Memory B cell (primary cell): ENCODE data around the gene PCNT.

Experiments used
- ATAC-seq: fragments of 150-1000 bp; cut with Tn5 transposase; 2 replicates; pipeline ENCODE4 v1.10.0; 2021; ENCODE audit warnings: low read depth, mild to moderate bottlenecking, moderate library complexity
- DNase-seq, 2 donors: peaks; one replicate each; pipeline ENCODE4 v3.0.0; 2022; ENCODE audit warnings: low spot score in 2 of 2
- H3K27ac Mint-ChIP-seq: one replicate; pipeline ENCODE4 v1.8.0; 2022; ENCODE audit warnings: mild to moderate bottlenecking, moderate library complexity, mixed read lengths
- H3K27me3 Mint-ChIP-seq: one replicate; pipeline ENCODE4 v1.8.0; 2022; ENCODE audit warnings: mixed read lengths
- H3K36me3 Mint-ChIP-seq: one replicate; pipeline ENCODE4 v1.8.0; 2022; ENCODE audit warnings: mild to moderate bottlenecking, mixed read lengths
- H3K4me1 Mint-ChIP-seq: one replicate; pipeline ENCODE4 v1.8.0; 2022; ENCODE audit warnings: mixed read lengths
- H3K4me3 Mint-ChIP-seq: one replicate; pipeline ENCODE4 v1.8.0; 2022; ENCODE audit warnings: mild to moderate bottlenecking, moderate library complexity, mixed read lengths
- H3K9me3 Mint-ChIP-seq: one replicate; pipeline ENCODE4 v1.8.0; 2022; ENCODE audit warnings: mixed read lengths

PCNT gene

GRCh38 chr21:46317710-46318463 is 6.1 kb upstream of the PCNT start:
- ATAC-seq (no peak), DNase-seq (no peak)
- no peaks in the 10 kb centered on the region for H3K36me3 Mint-ChIP-seq
- no peaks in the 10 kb centered on the region for H3K27me3 Mint-ChIP-seq
- H3K9me3 Mint-ChIP-seq: no peaks in the 10 kb centered on the region
- H3K4me1 Mint-ChIP-seq: peaks cover 5% of the 10 kb centered on the region
- H3K4me3 Mint-ChIP-seq: no peak overlapping the region
- H3K27ac Mint-ChIP-seq: no peak overlapping the region

DNA sequence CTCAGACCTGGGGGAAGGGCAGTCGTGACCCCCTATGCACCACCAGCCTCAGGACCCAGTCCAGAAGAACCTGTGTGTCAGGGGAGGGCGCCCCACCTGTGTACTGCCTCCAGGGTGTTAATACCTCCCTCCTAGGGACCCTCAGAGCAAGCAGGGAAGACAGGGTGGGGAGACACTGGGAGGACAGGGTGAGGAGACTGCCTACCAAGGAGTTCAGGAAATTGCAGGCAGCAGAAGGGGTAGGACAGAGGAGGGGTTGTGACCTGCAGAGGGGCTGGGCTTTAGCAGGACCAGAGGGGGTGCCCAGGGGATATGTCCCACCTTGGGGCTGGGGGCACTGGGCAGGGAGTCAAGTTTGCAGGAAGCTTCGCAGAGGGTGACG is 5.5 kb upstream of the PCNT start:
- Mint-ChIP-seq H3K4me1 (peaks cover 5% of the 10 kb centered on the region), H3K27me3 (no peaks in the 10 kb centered on the region), H3K9me3 (no peaks in the 10 kb centered on the region), H3K27ac (no peak overlapping the region), H3K36me3 (no peaks in the 10 kb centered on the region), H3K4me3 (no peak overlapping the region)
- DNase-seq: no peak
- no peak for ATAC-seq

GRCh38 chr21:46319186-46319585 is 4.8 kb upstream of the PCNT start:
- Mint-ChIP-seq H3K9me3 (no peaks in the 10 kb centered on the region), H3K27me3 (no peaks in the 10 kb centered on the region), H3K4me3 (no peak overlapping the region), H3K36me3 (no peaks in the 10 kb centered on the region), H3K4me1 (peaks cover 5% of the 10 kb centered on the region), H3K27ac (no peak overlapping the region)
- no peak for ATAC-seq
- DNase-seq: no peak

DNA sequence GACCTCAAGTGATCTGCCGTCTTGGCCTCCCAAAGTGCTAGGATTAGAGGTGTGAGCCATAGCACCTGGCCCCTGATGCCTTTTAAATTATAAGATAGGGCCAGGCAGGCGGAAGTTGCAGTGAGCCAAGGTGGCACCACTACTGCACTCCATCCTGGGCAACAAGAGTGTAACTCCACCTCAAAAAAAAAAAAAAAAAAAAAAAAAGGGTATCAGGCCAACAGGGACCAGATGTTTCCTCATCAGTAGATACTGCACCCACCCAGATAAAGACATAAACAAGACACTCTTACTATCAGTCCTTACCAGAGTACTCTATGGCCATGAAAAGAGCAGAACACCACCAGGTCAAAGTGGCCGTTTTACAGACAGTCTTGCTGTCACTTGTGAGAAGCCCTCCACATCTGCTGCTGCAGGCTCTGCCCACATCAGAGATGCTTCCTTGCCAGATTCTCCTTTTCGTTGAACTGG is 3.6 kb upstream of the PCNT start:
- no peak for DNase-seq
- no peaks in the 10 kb centered on the region for H3K9me3 Mint-ChIP-seq
- peaks cover 7% of the 10 kb centered on the region for H3K4me1 Mint-ChIP-seq
- no peak for ATAC-seq
- H3K4me3 Mint-ChIP-seq: no peak overlapping the region
- no peak overlapping the region for H3K27ac Mint-ChIP-seq
- no peaks in the 10 kb centered on the region for H3K36me3 Mint-ChIP-seq
- no peaks in the 10 kb centered on the region for H3K27me3 Mint-ChIP-seq

DNA sequence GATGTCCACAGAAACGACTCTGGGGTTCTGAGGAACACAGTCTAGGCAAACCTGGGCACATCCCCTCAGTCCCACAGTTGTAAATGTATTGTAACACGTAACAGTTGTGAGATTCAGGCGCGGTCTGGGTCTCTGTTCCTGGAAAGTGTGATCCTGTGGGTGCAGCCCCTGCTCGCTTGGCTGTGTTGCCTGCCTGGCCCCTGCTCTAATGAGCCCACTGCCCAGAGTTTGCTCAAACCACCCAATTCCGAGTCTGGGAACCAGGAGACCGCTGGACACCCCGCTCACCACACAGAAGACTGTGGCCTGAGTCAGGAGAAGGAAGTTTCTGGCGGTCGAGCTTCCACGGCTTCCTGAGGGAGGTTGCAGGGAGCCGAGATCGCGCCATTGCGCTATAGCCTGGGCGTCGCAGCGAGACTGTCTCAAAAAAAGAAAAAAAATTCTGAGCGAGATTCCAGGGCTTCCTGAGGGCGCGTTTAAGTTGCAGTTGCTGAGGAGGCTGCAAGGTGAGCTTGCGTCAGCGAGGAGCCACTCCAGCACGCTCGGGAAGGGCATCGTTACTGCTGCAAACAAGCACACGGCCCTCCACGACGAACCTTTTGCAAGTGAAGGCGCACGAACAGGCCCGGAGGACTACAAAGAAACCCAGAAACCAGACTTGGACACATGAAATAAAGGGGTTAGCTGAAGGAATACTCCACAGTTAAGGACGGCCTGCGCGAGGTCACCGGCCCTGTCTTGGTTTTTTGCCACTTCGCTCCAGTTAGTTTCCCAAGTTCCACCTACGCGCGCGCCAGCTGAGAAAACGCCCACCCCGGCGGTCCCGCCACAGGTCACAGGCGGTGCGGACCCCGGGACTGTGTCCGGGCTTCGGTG is 1.4 kb upstream of the PCNT start:
- H3K27ac Mint-ChIP-seq: no peak overlapping the region
- peaks cover 7% of the 10 kb centered on the region for H3K36me3 Mint-ChIP-seq
- H3K27me3 Mint-ChIP-seq: no peaks in the 10 kb centered on the region
- no peaks in the 10 kb centered on the region for H3K9me3 Mint-ChIP-seq
- H3K4me1 Mint-ChIP-seq: peaks cover 14% of the 10 kb centered on the region
- H3K4me3 Mint-ChIP-seq: peak overlapping the region; percentile 99
- ATAC-seq: no peak
- no peak for DNase-seq

GRCh38 chr21:46323227-46323709 is 688 bp upstream of the PCNT start:
- no peak overlapping the region for H3K27ac Mint-ChIP-seq
- peaks cover 14% of the 10 kb centered on the region for H3K4me1 Mint-ChIP-seq
- ATAC-seq: no peak
- no peak for DNase-seq
- H3K4me3 Mint-ChIP-seq: peak overlapping the region; percentile 99
- H3K9me3 Mint-ChIP-seq: no peaks in the 10 kb centered on the region
- H3K27me3 Mint-ChIP-seq: no peaks in the 10 kb centered on the region
- H3K36me3 Mint-ChIP-seq: peaks cover 10% of the 10 kb centered on the region

DNA sequence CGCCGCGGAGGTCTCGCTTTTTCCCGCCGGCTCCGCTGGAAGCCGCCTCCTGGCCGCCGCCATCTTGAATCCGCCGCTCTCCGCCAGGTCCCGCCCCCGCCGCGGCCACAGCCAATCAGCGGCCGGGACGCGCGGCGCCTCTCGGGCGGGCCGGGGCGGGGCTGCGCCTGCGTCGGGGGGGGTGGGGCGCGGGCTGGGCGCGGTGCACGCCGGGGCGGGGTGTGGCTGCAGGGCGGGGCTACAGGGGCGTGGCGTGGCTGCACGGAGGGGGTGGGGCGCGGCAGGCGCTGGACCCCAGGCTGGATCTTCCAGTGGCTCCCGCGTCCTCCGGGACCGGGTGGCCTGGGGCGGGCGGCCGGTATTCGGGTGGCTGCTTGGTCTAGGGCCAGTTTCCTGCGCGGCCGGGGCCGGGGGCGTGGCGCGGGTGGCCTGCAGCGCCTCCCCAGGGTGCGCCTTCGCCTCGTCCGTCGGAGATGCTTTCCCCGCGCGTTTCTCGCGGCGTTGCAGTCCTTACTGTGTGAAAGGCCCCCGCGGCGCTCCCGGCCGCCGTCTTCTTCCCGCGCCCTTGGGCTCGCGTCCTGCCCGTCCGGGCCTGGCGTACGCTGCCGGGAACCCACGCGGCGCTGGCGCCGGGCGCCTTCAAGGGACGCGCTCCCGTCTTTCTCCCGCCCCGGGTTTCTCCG is 575 bp downstream of the PCNT start:
- H3K27ac Mint-ChIP-seq: peak overlapping the region; percentile 97
- ATAC-seq: peak; percentile 76

DNA sequence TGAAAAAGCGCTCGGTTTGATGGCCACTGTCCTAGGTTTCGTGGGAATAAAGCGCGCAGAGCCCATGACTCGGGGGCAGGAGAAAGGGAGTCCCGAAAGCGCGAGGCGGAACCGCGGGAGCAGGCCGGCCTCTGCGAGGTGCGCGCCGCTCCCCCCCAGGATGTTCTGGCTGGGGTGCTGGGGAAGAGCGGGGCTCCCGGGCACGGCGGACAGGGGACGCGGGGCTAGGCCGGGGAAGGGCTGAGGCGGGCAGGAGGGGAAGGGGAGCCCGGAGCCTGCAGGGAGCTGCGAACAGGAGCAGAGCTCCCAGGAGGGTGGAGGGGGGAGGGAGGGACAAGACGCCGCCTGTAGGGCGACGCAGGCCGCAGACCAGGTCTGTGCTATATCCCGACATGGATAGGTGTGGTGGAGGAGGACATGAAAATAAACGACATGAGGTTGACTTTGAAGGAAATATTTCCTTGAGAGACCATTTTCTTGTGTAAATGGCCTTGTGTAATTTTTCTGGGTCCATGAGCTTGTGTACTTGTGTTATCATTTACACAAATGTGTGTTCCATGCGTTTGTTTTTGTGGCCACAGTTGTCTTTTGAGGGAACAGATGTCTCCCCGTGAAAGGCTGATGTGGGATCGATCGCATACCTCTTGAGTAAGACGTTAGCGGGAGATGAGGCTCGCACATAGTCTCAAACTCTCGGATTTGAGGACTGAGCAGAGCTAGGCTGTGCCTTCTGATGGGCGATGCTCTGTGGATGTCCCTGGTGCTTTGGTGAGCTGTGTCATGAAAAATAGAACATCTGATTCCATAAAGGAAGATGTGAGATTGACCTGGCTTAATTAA is 1.3 kb downstream of the PCNT start:
- Mint-ChIP-seq H3K9me3 (no peaks in the 10 kb centered on the region), H3K4me1 (peaks cover 14% of the 10 kb centered on the region), H3K27ac (peak overlapping the region; percentile 75), H3K27me3 (no peaks in the 10 kb centered on the region), H3K4me3 (peak overlapping the region; percentile 99), H3K36me3 (peaks cover 10% of the 10 kb centered on the region)
- ATAC-seq (no peak), DNase-seq (peak in 1 of 2 donors; percentile 16)

More for the DNA sequence above, 575 bp downstream of the PCNT start:
- H3K4me1 Mint-ChIP-seq: peaks cover 14% of the 10 kb centered on the region
- H3K4me3 Mint-ChIP-seq: peak overlapping the region; percentile 99
- peaks cover 10% of the 10 kb centered on the region for H3K36me3 Mint-ChIP-seq
- H3K27me3 Mint-ChIP-seq: no peaks in the 10 kb centered on the region
- peak; percentile 90 to 91 for DNase-seq
- no peaks in the 10 kb centered on the region for H3K9me3 Mint-ChIP-seq

DNA sequence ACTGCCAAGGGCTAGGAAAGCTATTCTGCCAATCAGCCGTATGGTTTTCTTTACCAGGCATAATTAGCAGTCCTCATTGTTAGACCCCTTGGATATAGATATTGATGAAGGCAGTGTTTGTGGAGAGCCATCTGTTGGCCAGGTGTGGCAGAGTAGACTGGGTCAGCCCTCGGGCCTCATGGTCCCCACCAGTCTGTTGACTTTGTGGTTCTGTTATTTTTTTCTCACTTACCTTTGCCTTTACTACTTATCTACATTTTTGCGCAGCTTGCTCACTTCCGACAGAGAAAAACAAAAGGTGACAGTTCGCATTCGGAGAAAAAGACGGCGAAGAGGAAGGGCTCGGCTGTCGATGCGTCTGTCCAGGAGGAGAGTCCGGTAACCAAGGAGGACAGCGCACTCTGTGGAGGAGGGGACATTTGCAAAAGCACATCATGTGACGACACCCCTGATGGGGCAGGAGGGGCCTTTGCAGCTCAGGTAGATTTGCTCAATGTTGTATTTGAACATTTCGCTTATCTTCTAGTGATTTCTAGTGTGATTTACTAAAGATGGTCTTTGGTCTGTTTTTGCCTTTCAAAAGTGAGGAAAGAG is 2.3 kb downstream of the PCNT start:
- no peaks in the 10 kb centered on the region for H3K27me3 Mint-ChIP-seq
- peaks cover 14% of the 10 kb centered on the region for H3K4me1 Mint-ChIP-seq
- H3K36me3 Mint-ChIP-seq: peaks cover 12% of the 10 kb centered on the region
- DNase-seq: no peak
- ATAC-seq: no peak
- no peak overlapping the region for H3K27ac Mint-ChIP-seq
- H3K9me3 Mint-ChIP-seq: no peaks in the 10 kb centered on the region
- peak overlapping the region; percentile 2 for H3K4me3 Mint-ChIP-seq

DNA sequence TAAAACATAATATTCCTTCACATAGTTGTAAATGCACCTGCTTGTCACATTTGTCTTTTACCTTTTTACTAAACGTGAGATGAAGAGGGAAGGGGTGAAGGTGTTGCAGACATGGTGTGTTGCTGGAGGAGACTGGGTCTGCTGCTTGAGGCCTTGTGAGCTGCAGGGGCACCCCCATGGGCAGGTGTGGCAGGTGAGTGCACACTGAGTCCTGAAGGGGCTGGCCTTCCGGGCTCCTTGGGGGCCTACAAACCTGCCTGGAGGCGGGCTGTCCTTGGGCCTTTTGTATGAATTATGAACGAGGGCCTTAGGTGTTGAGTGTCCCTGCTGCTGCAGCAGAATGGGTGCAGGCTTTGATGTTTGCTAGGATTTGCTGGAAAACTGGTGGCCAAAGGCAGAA is 3.8 kb downstream of the PCNT start:
- DNase-seq: no peak
- Mint-ChIP-seq H3K36me3 (peaks cover 12% of the 10 kb centered on the region), H3K27me3 (no peaks in the 10 kb centered on the region), H3K4me3 (no peak overlapping the region), H3K4me1 (peaks cover 9% of the 10 kb centered on the region), H3K9me3 (no peaks in the 10 kb centered on the region), H3K27ac (no peak overlapping the region)
- ATAC-seq: no peak

- no peak overlapping the region for H3K27ac Mint-ChIP-seq
Observed at GRCh38 chr21:46328151-46328550, 4.2 kb downstream of the PCNT start.

DNA sequence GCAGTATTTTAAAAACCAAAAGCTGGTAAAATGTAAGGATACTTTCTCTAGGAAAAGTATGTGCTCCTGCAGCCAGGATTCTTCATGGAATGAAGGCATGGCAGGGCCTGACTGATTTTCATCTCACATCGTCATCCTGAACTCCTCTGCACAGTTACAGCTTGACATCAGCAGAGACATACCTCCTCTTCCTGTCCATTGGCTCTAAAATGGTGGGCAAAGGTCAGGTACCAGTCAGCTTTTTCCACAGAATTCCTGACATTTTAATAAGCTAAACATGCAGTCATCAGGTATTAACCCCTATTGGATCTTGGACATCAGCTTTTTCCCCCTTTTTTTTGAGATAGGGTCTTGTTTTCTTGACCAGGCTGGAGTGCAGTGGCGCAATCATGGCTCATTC is 5.8 kb downstream of the PCNT start:
- H3K36me3 Mint-ChIP-seq: peaks cover 13% of the 10 kb centered on the region
- H3K27me3 Mint-ChIP-seq: no peaks in the 10 kb centered on the region
- ATAC-seq: no peak
- H3K27ac Mint-ChIP-seq: no peak overlapping the region
- no peaks in the 10 kb centered on the region for H3K9me3 Mint-ChIP-seq
- no peak for DNase-seq
- H3K4me1 Mint-ChIP-seq: peaks cover 9% of the 10 kb centered on the region
- no peak overlapping the region for H3K4me3 Mint-ChIP-seq

More at GRCh38 chr21:46328151-46328550, 4.2 kb downstream of the PCNT start:
- Mint-ChIP-seq H3K27me3 (no peaks in the 10 kb centered on the region), H3K4me3 (no peak overlapping the region), H3K4me1 (peaks cover 9% of the 10 kb centered on the region), H3K9me3 (no peaks in the 10 kb centered on the region), H3K36me3 (peaks cover 12% of the 10 kb centered on the region)
- DNase-seq (no peak), ATAC-seq (no peak)
